Fibroblast of skin of back (primary cell): ENCODE results near the gene CADM1.

Experiments
- DNase-seq: peaks from one replicate; pipeline ENCODE4 v3.0.0-alpha.2; 2013

CADM1 gene

DNA sequence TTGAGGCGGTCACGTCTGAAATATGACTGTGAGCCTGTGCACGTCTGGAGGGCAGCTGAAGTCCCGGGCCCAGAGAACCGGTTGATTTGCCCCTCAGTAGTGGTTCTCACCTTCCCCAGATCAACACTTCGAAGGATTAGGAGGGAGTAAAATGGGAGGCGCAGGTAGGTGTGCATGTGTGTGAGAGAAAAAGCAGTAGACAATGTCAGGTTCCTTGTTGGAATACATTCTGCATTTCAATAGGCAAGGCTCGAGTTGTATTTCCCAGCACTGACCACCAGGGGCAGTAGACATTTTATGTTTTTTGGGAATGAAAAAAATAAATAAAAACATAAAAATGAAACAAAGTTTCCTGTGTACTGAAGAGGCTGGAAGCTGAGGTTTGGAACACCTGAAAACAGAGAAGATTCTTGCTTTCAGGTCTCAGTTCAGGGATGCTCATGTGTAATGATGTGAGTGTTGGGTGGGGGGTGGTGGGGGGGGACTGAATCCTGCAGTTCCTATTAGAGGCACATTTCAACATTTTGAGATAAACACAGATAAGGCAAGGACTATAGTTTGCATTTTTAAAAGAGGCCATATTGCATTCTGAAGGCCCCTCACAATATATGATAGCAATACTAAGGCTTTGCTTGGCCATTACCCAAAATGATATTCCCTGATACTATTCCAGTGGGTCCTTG is 333.9 kb downstream of the CADM1 start:
- peak; percentile 32 for DNase-seq

DNA sequence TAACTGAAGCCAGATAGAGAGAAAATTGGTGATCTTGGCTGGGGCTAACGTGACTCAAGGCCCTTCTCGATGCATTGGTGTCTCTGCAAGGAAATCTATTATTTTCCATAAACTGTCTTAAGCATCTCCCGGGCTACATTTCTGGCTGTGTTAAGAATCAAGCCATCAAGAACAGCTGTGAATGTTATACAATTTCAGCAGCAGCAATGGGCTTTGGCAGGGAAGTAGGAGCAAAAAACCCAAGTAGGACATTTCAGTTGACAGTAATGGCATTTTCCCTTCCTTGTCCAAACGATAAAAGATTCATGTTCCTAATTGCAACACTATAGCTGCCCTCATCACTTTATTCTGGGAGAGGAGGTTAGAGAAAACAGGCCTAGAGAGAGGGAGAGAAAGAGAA is 335.0 kb downstream of the CADM1 start:
- no peak for DNase-seq

DNA sequence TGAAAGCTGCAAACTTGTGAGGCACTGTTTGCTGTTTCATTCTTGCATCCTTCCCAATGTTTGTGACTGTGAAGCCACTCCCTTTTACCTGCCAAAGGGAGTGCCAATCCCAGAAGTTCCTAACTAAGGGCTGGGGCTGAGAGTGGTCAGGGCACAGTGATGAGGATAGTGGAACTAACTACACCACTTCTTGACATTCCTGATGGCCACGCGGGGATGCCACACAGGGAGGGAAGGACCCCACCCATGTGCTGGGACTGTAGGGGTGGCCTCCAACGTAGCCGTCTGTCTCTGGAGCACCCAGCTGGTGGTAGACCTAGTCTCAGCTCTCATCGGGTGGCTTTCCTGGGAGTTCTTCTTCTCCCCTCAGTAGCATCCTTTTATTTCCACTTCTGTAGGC is 335.5 kb downstream of the CADM1 start:
- DNase-seq, result no peak

DNA sequence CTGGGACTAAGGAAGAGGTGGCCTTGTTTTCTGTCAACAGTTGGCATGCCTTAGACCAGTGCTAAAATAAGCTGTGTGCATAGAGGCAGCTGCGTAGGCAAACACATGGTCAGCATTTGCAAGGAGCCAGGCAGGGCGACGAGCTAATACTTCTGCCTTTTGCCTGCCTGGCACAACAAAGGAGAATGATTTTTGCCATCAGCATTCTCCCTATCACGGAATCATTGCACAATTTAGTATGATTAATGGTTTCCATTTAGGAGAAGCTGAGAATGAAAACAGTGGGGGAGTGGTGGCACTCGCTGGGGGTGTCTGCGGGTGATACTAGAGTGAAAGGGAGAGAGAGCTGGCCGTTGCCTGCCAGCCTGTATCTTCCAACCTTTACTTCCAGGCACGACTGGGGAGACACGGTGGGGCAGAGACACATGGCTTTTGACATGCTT is 336.0 kb downstream of the CADM1 start:
- DNase-seq, result peak; percentile 7

DNA sequence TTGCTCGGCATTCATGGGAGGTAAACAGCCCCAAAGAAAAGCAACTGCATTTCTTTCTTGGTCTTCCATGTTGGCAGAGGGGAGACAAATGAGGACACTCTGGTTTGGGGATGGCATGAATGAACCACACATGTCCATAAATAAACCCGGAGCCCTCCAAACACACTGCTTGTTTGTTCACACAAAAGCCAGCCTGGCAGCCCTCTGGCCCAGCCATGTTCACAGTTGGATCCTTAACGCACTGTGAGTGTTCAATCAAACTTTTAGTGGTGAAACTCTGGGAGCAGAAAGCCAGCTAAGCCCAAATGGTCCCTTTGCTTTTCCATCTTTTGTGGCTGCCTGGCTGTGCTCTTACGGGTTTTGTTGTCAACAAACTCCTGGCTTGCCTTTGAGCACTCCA is 336.8 kb downstream of the CADM1 start:
- no peak for DNase-seq

DNA sequence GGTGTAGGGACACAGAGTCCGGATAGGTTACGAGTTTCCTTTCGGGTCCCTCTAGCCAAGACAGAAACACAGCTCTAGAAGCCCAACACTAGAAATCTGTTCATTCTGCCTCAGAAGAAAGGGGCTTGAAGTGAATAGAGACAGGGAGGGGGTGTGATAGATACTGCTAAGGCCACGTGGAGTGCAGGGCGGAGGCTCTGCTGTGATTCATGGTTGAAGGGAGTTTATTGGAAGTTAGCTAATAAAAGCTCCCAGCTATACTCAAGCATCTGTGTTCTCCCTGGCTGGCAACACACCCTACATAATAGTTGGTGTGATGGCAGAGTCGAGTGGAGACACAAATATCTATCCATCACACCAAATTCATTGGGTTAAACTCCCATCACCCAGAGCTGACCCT is 337.4 kb downstream of the CADM1 start:
- no peak for DNase-seq

DNA sequence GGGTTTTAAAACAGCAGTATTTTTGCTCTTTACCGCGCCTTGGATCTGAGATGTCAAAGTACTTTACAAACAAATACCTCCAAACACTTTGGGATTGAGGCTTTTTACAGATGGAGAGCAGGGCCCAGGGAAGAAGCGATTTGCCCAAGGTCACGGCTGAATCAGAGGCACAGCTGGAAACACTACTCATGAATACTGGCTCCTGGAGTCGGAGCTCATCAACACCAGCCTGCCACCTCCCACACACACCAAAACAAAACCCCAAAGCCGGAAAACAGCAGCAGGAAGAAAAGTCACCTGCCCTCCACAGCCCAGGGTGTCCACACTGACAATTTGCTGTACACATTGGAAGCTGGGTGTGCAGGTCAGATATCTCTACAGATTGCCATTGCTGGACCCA is 339.4 kb downstream of the CADM1 start:
- DNase-seq, result no peak

DNA sequence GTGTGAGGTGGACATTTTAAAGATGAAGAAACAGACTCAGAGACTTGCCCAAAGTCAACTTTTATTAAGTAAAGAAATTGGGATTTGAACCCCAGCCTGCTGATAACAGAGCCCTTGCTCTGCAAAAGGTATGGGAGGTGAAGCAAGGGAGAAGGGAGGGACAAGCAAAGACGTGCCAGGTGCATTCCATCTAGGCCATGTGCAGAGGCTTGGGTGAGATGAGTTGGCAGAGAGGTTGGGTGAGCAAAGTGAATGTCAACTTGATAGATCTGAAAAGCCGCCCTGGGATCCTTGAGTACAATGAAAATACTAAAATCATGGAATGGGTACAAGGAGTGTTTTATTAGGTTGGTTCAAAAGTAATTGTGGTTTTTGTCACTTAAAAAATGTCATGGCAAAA is 341.3 kb downstream of the CADM1 start:
- DNase-seq, result no peak

DNA sequence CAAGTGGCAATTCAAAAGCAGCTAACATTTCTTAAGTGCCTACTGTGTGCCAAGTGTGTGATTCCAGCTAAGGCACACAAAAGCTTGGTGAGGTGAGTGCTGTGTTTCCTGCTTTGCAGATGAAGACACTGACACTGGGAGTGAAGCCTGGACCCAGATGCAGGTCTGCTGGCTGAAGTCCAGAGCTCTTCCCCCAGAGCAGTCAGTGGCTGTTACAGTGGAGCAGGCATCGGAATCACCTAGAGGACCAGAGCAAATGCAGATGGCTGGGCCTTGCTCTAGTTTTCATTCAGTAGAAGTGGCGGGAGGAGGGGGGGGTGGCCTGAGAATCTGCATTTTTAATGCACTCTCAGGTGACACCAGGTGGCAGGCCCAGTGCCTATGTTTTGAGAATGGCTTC is 342.3 kb downstream of the CADM1 start:
- DNase-seq, result no peak

DNA sequence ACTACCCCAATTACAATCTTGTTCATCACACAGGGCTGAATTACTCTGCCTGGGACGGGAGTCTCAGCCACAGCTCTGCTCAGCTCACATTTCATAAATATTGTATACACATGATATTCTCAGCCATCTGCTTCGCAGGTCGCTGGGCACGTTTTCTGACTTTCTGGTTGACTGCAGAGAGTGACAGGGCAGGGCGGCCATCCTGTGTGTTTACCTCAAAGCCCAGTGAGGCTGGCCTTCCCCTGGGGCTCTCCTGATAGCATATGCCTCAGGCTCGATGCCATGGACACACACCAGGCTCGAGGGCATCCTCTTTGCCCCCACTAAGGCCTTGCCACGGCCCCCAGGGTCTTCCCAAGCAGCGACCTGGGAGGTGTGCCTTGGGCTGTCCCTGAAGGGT is 345.0 kb downstream of the CADM1 start:
- DNase-seq, result no peak

DNA sequence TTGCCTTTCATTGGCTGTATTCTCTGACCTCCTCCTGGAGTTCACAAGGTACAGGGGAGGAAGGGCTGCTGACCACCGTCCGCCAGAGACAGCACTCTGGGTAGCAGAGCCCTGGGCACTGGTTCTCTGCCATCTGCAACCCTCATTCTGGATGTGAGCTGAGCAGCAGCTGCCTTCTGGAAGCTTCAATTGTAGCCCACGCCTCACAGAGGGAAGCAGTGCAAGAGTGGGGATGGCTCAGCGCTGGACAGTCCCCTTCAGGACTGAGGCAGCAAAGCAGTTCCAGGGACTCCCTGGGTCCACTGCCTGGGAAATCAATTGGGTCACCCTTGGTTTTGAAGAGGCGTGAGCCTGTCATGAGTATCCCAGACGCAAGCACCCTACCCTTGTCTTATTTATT is 346.2 kb downstream of the CADM1 start:
- DNase-seq, result no peak

DNA sequence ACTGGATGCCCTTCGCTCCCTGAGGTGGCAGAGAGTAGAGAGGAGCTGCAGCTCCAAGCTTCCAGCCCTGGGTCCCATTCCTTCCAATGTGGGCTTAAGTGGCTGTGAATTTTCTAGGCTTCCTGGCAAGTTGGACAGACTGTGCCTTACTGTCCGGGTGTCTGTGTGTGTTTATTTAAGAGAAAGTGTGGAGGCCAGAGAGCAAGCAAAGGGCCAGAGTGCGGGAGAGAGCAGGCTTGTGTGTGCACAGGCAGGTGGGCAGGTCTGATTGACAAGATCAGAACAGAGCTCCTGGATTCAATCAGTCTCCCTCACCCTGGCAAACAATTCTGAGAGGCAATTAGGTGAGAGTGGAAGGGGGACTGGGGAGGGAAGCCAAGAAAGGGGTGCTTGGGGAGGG is 347.0 kb downstream of the CADM1 start:
- DNase-seq, result no peak

DNA sequence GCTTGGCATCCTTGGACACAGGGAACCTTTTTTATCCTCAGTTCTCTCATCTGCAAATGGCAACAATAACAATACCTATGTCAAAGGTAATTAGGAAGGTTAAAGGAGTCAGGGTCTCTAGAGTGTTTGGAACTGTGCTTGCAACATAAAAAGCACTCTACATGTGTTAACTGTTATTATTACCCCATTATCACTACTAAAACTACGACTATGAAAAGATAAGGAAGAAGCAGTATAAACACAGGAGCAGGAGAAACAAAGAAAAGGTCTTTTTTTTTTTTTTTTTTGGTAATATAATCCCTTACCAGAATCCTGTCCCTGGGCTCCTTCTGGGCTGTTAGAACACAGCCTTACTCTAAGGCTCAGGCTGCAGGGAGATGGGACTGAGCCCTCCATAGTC is 348.2 kb downstream of the CADM1 start:
- DNase-seq, result no peak

DNA sequence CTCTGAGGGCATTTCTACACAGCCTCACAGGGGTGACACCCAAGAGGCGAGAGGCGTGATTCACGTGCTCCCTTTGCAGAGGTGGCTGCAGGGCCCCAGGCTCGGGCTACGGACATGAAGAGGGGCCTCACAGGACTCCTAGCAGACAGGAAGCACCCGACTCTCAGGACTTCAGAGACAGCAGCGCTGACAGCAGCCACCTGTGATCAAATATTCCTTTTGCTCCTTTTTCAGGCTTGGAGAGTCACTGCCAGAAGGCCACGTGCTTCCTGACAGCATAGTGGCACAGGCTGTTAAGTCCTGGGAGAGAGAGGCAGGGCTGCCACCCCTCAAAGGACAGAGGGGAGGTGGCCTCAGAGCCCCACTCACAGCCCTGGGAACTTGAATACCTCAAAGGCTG is 348.9 kb downstream of the CADM1 start:
- DNase-seq, result no peak

DNA sequence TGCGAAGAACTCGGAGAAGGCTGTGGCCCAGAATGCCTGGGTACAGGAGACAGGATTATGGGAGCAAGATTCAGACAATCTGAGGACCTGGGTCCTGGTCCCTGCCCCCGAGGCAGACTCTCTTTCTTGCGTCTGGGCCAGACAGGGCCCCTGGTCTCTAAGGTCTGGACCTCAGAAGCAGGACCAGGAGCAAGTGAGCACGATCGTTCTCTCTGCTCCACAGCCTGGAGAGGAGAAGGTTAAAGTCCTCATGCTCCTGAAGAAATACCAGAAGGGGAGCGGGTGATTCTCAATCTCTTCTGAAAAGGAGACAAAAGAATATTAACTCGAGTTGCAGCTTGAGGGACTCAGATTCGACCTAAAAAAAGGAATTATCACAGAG is 349.9 kb downstream of the CADM1 start:
- DNase-seq, result no peak

DNA sequence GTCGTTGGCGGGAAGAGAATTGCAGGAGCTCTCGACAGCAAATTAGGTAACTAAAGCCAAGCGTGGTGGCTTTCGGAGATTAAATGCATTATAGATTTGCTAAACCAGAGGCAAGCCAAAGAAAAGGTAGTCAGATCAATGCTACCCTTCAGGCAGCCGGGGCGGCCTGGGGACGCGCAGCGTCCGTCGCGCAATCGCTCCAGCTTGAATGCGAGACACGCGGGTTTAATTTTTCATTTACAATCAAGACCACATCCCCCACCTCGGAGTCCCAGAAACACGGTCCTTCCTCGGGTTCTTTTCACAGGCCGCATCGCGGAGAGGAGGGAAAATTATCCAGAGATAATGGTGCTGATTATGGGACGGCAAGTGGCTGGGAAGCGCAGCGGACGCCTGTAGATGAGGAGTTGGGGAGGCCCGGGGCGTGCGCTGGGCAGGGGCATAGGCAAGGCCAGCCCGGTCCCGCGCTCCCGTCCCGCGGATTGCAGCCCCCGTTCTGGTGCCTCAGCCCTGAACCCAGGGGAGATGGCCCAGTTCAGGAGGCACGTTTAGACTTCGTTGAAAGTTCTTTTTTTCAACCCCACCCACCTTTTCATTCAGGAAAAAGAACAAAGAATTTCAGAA is 350.4 kb downstream of the CADM1 start:
- DNase-seq, result no peak

DNA sequence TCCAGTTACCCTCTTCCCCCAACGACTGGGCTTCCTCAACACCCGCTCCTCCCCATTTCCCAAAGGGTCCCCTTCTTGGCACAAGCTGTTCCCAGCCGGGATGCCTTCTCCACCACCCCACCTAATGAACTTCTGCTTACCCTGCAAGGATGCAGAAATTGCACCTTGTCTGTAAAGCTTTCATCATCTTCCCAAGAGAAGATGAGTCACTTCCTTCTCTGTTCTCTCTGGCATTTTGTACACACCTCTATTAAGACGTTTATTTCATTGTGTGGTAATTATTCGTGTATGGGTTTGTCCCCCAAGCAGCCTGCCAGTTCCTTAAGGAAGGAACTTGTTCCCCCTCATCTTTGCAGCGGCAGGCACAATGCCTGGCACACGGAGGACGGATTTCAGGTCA is 351.1 kb downstream of the CADM1 start:
- DNase-seq, result peak; percentile 11

DNA sequence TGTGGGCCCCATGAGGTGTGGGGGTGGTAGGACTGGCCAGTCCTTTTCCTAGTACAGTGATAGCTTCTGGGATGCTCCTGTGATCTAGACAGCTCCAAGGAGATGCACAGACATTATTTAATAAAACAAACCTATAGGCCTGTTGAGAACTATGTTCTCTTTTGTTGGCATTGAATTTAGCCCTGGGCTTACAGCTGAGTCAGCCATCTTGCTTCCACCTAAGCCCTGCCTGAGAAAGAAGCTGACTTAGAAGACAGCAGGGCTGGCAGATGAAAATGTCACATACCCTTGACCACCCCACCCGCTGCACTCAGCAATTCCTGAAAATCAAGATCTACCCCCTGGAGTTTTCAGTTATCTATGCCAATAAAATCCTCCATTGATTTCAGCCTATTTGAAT is 353.2 kb downstream of the CADM1 start:
- DNase-seq, result no peak

DNA sequence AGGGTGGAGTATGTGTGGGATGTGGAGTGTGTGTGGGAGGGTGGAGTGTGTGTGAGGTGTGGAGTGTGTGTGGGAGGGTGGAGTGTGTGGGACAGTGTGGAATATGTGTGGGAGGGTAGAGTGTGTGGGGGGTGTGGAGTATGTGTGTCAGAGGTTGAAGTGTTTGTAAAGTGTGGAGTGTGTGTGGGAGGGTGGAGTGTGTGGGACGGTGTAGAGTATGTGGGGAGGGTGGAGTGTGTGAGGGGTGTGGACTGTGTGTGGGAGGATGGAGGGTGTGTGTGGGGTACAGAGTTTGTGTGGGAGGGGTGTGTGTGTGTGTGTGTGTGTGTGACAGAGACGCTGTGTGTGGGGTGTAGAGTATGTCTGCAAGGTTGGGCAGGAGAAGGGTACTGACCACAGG is 355.5 kb downstream of the CADM1 start:
- DNase-seq, result no peak

DNA sequence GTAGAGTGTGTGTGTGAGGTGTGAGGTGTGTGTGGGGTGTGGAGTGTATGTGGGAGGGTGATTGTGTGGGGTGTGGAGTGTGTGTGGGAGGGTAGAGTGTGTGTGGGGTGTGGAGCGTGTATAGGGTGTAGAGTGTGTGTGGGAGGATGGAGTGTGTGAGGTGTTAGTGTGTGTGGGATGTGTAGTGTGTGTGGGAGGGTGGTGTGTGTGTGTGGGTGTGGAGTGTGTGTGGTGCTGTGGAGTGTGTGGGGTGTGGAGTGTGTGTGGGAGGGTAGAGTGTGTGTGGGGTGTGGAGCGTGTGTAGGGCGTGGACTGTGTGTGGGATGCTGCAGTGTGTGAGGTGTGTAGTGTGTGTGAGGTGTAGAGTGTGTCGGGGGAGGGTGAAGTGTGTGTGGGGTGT is 356.1 kb downstream of the CADM1 start:
- no peak for DNase-seq

DNA sequence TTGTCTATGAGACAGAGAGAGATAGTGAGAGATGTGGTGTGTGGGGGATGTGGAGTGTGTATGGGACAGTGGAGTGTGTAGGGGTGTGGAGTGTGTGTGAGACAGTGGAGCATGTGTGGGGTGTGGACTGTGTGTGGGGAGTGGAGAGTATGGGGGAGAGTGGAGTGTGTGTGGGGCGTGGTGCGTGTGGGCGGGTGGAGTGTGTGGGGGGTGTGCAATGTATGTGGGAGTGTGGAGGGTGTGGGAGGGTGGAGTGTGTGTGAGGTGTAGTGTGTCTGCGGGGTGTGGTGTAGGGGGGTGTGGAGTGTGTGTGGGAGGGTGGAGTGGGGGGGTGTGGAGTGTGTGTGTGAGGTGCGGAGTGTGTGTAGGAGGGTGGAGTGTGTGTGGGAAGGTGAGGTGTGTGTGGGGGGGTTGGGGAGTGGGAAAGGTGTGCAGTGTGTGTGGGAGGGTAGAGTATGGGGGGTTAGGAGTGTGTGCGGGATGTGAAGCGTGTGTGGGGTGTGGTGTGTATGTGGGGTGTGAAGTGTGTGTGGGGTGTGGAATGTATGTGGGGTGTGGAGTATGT is 356.9 kb downstream of the CADM1 start:
- DNase-seq, result no peak

DNA sequence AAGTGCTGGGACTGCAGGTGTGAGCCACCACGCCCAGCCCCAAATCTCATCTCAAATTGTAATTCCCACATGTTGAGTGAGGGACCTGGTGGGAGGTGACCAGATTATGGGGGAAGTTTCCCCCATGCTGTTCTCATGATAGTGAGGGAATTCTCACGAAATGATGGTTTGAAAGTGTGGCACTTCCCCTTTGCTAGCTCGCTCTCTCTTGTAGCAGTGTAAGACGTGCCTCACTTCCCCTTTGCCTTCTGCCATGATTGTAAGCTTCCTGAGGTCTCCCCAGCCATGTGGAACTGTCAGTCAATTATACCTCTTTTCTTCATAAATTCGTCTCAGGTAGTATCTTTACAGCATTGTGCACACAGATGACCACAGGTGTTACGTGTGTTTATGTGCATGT is 357.8 kb downstream of the CADM1 start:
- no peak for DNase-seq

DNA sequence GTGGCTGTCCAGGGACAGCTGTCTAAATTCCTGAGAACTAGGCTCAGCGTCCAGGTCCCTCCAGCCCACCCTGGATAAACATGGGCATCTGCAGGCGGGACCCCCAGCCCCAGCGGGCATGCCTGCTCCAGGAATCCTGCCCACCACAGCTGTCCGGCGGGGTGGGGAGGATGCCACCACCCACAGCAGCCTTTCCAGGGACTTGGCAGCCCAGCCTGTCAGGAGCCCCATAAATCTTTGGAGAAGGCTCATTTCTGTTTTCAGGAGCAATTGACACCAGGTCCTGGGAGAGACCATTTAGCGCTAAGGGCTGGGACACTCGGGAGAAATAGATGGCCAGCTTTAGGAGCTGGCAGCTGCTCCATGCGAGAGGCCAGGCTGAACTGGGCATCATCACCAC is 358.9 kb downstream of the CADM1 start:
- DNase-seq, result no peak

DNA sequence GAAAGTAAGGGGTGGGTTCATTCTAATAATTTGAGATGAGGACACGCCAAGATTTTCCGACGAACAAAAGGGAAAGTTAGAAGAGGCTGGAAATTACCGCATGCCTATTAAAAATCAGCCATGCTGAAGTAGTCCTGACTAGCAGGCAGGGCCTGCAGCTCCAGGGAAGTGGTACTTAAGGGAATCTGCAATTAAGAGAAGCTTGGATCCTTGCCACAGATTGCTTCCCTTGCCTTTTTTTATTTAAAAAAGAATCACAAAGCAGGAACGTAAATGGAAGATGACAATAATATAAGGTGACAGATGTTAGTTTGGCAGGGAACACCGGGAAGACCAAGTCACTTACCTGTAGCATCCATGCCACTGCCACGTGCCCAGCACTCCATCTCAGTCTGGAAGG is 359.3 kb downstream of the CADM1 start:
- DNase-seq, result no peak

DNA sequence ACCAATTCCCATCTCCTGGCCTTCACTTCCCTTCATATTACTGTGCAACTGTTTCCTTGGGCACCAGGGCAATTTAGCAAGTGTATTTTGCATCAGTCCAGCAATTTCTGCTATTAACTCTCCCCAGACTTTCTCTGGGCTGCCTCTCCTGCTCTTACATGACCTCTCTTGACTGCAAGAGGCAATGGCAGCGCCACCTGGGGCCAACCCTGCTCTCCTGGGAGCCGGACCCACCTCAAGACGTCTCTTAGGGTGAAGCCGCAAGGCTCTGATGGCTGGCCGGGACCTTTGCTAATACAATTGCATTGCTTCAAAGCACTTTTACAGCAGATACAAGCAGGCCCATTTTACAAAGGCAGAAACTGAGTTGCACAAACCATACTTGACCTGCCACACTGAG is 360.2 kb downstream of the CADM1 start:
- no peak for DNase-seq
